Keratinocyte (primary cell): ENCODE data around the gene APRT. TPM values are rescaled to one million over a fixed set of nuclear protein-coding genes. Genes with fewer than 3 reads are reported as not detected.

Experiments
- DNase-seq: peaks from one replicate; pipeline ENCODE4 v3.0.0-alpha.2; 2011; ENCODE audit warnings: low read depth, missing footprints, low spot score
- FAIRE-seq: peaks from 2 replicates; lab custom pipeline; 2011; peaks lifted over from hg19 to GRCh38; lab: Jason Lieb, UNC
- H2AFZ ChIP-seq: 2 replicates; pipeline ENCODE4 v1.6.0; 2012; ENCODE audit warnings: low read length, control low read depth, inconsistent platforms; ENCODE audit not compliant: control insufficient read depth
- H3K27ac ChIP-seq: 2 replicates; pipeline ENCODE4 v1.5.1; 2011; ENCODE audit warnings: low read length; ENCODE audit not compliant: control insufficient read depth, insufficient read depth
- H3K27me3 ChIP-seq: 3 replicates; pipeline ENCODE4 v1.6.0; 2011; ENCODE audit warnings: low read length; ENCODE audit not compliant: control insufficient read depth, insufficient read depth; ENCODE audit errors: extremely low read depth
- H3K36me3 ChIP-seq, 2 experiments: 2 replicates in 1 of 2; 3 replicates in 1 of 2; pipeline ENCODE4 v1.5.1; 2011; ENCODE audit warnings: low read length in 2 of 2, mild to moderate bottlenecking in 1 of 2; ENCODE audit not compliant: control insufficient read depth in 2 of 2, insufficient read depth in 2 of 2; ENCODE audit errors: extremely low read depth in 1 of 2
- H3K4me1 ChIP-seq: 3 replicates; pipeline ENCODE4 v1.5.1; 2011; ENCODE audit warnings: low read length; ENCODE audit not compliant: control insufficient read depth, insufficient read depth; ENCODE audit errors: extremely low read depth
- H3K4me2 ChIP-seq: 3 replicates; pipeline ENCODE4 v1.6.0; 2011; ENCODE audit warnings: low read depth, low read length; ENCODE audit not compliant: control insufficient read depth, insufficient read depth; ENCODE audit errors: extremely low read depth
- H3K4me3 ChIP-seq, 3 experiments: fragments of 200-600 bp in 1 of 3; sonication (generic) in 1 of 3; 2 replicates in 2 of 3; 3 replicates in 1 of 3; pipeline ENCODE4 v1.5.1; 2011 to 2016; ENCODE audit warnings: low read length in 3 of 3, mild to moderate bottlenecking in 3 of 3, control low read depth in 2 of 3, inconsistent platforms in 1 of 3, low read depth in 1 of 3, mixed read lengths in 1 of 3, mixed run types in 1 of 3, moderate library complexity in 1 of 3; ENCODE audit not compliant: control insufficient read depth in 2 of 3, insufficient read depth in 2 of 3; ENCODE audit errors: extremely low read depth in 1 of 3
- H3K79me2 ChIP-seq: 2 replicates; pipeline ENCODE4 v1.6.0; 2012; ENCODE audit warnings: low read length; ENCODE audit not compliant: control insufficient read depth, insufficient read depth
- H3K9ac ChIP-seq: 3 replicates; pipeline ENCODE4 v1.6.0; 2011; ENCODE audit warnings: low read length; ENCODE audit not compliant: control insufficient read depth, insufficient read depth; ENCODE audit errors: extremely low read depth
- H3K9me1 ChIP-seq: 3 replicates; pipeline ENCODE4 v1.6.0; 2011; ENCODE audit warnings: low read length; ENCODE audit not compliant: control insufficient read depth, insufficient read depth; ENCODE audit errors: extremely low read depth
- H3K9me3 ChIP-seq: 2 replicates; pipeline ENCODE4 v1.5.1; 2012; ENCODE audit warnings: low read depth, low read length; ENCODE audit not compliant: control insufficient read depth
- H4K20me1 ChIP-seq: 3 replicates; pipeline ENCODE4 v1.6.0; 2011; ENCODE audit warnings: low read length; ENCODE audit not compliant: control insufficient read depth, insufficient read depth; ENCODE audit errors: extremely low read depth
- EZH2 ChIP-seq: IDR thresholded peaks from one replicate; pipeline ENCODE4 v1.6.1; 2012; ENCODE audit warnings: inconsistent platforms, mild to moderate bottlenecking, low read length, moderate library complexity
- dilution Hi-C: fragments of 300-500 bp; cut with MboI; formaldehyde crosslinking; loops from one replicate; pipeline ENCODE4 v1.7.0; 2020; ENCODE audit warnings: low sequenced_read_pairs; ENCODE audit not compliant: extremely low pct_ligation_motif_present
- polyA plus RNA-seq, 5 experiments: library from polyadenylated mRNA; depleted of rRNA in 3 of 5; stranded (reverse) in 3 of 5; stranded (forward) in 1 of 5; unstranded in 1 of 5; fragments of >200 nt; gene quantifications; 1 replicate in 1 of 5; 2 replicates in 3 of 5; 3 replicates in 1 of 5; pipeline versions ENCODE4 v1.2.1 to v1.2.3, GENCODE V29; 2011 to 2012; ENCODE audit warnings: missing spikeins in 2 of 5, low read depth in 1 of 5, low replicate concordance in 1 of 5
- TF ChIP-seq, protein P1 (sequence below), 3 experiments: IDR thresholded peaks in 1 of 3; conservative IDR thresholded peaks in 1 of 3; optimal IDR thresholded peaks in 1 of 3; 2 replicates in 2 of 3; 3 replicates in 1 of 3; pipeline versions ENCODE3 to v1.5.1; 2011; ENCODE audit warnings: low read length in 3 of 3, mild to moderate bottlenecking in 3 of 3, moderate library complexity in 2 of 3, control low read depth in 1 of 3, inconsistent platforms in 1 of 3; ENCODE audit not compliant: insufficient read depth in 2 of 3; ENCODE audit errors: extremely low read depth in 1 of 3

The APRT gene
- polyA plus RNA-seq, 1 donor (not counting 4 experiments of a cell fraction or from before 2014, with no cell fraction given), result 106 TPM

DNA sequence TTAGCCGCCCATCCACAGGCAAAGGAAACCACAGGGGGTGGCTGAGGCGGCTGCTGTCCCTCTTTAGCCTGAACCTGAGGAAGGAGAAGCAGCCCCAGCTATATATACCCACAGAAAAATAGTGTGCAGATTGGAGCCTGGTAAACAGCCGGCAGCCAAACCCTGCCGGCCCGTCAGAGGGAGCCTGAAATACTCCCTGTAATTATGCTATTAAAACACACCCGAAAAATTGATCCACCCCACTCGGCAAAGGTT, 33.5 kb downstream of the APRT start:
- Histone ChIP-seq H3K36me3 (peaks cover 14 to 20% of the 10 kb centered on the region in 2 experiments), H4K20me1 (peaks cover 56% of the 10 kb centered on the region), H3K4me2 (no peak overlapping the region), H3K27ac (no peak overlapping the region), H3K4me1 (peaks cover 29% of the 10 kb centered on the region), H3K9ac (no peak overlapping the region), H3K4me3 (no peak overlapping the region), H3K9me1 (no peaks in the 10 kb centered on the region), H3K79me2 (peaks cover 98% of the 10 kb centered on the region), H3K27me3 (no peaks in the 10 kb centered on the region), H3K9me3 (no peaks in the 10 kb centered on the region), H2AFZ (no peak overlapping the region)
- no peak for TF ChIP-seq EZH2
- TF ChIP-seq, protein P1, sequence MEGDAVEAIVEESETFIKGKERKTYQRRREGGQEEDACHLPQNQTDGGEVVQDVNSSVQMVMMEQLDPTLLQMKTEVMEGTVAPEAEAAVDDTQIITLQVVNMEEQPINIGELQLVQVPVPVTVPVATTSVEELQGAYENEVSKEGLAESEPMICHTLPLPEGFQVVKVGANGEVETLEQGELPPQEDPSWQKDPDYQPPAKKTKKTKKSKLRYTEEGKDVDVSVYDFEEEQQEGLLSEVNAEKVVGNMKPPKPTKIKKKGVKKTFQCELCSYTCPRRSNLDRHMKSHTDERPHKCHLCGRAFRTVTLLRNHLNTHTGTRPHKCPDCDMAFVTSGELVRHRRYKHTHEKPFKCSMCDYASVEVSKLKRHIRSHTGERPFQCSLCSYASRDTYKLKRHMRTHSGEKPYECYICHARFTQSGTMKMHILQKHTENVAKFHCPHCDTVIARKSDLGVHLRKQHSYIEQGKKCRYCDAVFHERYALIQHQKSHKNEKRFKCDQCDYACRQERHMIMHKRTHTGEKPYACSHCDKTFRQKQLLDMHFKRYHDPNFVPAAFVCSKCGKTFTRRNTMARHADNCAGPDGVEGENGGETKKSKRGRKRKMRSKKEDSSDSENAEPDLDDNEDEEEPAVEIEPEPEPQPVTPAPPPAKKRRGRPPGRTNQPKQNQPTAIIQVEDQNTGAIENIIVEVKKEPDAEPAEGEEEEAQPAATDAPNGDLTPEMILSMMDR (optimal IDR thresholded peaks at IDR 0.05 in 1 of 3, IDR thresholded peaks at IDR 0.05 in 1 of 3, conservative IDR thresholded peaks at IDR 0.05 in 1 of 3; ENCODE audit: extremely low read depth in 1 of 3, insufficient read depth in 2 of 3, low read length in 3 of 3), result no peak
- FAIRE-seq (no peak), DNase-seq (no peak)
- dilution Hi-C loops, result no loop called here

DNA sequence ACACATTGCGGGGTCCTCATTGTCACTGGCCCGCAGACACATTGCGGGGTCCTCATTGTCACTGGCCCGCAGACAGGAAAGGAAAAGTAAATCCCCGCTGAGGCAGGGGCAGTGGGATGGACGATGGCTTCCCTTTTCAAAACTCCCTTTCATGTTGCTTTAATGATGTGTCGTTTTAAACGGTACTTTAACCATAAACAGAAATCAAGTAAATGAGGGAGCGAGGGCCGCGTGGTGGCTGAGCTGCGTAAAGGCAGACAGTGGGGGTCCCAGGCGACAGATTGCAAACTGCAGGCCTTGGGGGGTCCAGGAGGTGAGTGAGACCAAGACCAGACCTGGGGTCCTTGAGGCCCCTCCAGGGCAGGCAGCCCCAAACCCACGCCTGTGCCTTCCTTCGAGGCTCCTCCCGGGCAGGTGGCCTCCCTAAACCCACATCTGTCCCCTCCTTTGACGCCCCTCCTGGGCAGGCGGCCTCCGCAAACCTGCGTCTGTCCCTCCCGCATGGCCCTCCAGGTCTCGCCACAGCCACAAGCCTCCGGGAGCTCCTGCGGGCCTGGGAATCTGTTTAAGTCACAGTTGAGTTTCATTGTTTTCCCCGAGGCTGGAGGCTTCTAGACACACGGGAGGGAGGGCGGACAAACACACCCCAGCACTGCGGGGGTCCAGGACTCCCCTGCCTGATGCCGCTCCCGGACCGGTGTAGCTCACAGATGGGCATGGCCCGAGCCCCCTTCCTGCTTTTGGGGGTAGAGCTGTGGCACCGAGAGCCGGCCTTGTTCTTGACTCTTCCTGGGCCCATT, 34.1 kb downstream of the APRT start:
- FAIRE-seq (no peak), DNase-seq (no peak)
- Histone ChIP-seq H3K4me1 (peaks cover 24% of the 10 kb centered on the region), H2AFZ (no peak overlapping the region), H3K9me3 (no peaks in the 10 kb centered on the region), H4K20me1 (peaks cover 56% of the 10 kb centered on the region), H3K36me3 (peaks cover 14 to 20% of the 10 kb centered on the region in 2 experiments), H3K27me3 (no peaks in the 10 kb centered on the region), H3K4me3 (no peak overlapping the region), H3K79me2 (peaks cover 98% of the 10 kb centered on the region), H3K9me1 (no peaks in the 10 kb centered on the region), H3K4me2 (no peak overlapping the region), H3K27ac (no peak overlapping the region), H3K9ac (no peak overlapping the region)
- TF ChIP-seq EZH2, result no peak
- TF ChIP-seq, protein P1 (optimal IDR thresholded peaks at IDR 0.05 in 1 of 3, IDR thresholded peaks at IDR 0.05 in 1 of 3, conservative IDR thresholded peaks at IDR 0.05 in 1 of 3; ENCODE audit: extremely low read depth in 1 of 3, insufficient read depth in 2 of 3, low read length in 3 of 3), result no peak
- dilution Hi-C loops, result no loop called here
